Measurements from ENCODE around the gene GRAMD1B.

GRAMD1B gene

DNA sequence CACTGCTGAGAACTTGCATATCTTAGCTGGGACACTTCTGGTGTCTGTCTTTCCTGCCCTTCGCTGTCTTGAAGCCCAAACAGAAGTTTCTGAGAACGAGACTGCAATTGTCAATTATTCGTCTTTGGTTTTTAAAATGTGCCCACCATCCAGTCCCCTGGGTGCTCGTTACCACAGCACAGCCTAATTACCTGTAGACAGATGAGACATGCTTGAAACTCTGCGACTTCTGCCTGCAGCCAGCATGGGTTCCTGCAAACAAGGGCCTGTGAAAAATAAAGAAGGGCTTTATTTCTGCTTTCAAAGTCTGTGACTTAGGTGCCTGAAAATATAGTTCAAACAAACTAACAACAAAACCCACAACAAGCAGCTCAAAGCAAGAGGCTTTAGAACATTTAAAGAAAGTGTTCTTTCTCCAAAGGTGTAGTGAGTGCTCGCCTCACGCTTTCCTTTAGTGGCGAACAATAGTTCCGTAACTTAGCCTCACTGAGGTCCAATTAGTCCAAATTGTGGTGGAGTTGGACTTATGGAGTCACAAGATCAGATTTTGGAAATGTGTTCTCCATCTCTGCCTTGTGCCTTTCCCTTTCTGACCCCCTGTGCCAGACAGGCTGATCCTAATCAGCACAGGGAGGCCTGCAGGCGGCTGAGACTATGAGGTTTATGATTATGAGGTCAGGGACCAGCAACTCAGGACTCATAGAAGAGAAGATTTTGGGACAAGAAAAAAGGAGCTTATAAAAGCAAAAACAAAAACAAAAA lies 20.4 kb upstream of the GRAMD1B start:
- DNase-seq, result no peak

DNA sequence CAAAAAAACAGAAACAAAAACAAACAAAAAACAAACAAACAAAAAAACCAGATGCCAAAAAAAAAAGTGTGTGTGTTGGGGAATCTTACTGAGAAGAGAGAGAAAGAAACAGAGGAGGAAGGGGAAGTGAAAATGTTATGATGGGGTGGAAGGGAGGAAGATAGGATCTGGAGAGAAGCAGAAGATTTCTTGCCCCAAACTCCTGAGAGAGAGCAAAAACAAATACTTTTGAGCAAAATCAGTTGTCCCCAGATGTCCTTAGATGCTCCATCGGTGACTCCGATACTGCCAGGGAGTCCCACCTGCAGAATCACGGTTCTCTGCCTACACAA lies 19.9 kb upstream of the GRAMD1B start:
- DNase-seq, result no peak

DNA sequence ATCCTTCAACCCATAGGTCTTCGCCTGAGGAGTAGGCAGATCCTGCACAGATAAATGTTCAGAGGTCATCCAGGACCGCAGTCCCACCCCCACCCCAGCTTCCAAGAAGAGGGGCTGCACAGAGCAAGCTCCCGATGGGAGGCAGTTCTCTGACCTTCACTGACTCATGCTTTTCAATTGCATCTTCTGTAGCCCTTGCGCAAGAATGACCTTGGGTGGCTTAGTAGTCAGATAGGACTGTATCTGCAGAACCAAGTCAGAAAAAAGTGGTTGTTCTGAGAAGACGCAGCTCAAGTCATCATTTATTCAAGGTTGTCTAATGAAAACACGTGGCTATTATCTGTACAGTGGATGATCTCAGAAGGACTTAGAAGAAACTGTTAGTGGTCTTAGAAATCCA lies 16.4 kb upstream of the GRAMD1B start:
- no peak for DNase-seq

DNA sequence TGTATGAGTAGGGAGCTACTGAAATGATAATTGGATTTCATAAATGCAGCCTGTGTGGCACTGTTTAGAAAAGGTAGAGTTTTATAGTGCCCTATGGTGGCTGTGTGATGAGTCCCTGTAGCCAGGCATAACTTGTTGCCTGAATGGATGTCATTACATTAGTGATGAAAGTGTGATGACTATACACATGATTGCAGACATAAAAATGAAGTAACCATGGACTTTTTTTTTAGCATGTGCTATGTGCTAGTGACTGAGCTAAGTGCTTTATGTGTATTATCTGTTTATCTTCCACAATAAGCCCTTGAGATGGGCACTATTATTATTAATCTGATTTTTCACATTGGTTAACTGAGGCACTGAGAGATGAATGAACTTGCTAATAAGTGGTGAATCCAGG lies 13.5 kb upstream of the GRAMD1B start:
- DNase-seq, result no peak

DNA sequence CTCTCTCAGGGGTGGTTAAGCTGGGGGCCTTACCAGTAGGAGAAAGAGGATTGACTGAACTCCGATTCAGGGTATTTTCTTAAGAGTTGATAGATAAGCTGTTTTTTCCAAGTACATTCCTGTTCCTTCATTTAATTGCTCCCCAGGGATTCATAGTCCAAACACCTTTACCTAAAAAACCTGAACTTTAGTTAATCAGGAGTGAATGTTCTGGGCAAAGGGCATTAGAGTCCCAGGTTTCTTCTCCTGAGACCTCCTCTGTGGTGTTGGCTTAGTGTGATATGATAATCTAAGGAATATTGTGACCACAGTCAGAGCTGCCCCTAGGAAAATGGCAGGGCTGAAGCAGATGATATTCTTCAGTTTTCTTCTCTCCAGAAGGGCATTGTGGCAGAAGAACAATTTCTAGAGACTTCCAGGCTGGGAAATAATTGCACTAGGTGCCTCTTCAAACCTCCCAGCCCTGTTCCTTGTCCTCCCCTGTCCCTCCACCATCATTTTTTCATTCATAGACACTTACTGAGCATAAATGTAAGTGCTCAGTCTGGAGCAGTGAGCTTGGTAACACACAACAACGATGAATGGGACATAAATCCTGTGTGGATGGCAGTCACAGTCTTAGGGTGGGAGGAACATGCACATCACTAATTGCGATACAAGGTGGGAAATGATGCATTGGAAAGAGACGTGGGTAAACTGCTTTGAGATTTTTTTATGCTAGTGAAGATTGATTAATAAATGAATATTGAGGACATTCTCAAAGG lies 11.5 kb upstream of the GRAMD1B start:
- no peak for DNase-seq

DNA sequence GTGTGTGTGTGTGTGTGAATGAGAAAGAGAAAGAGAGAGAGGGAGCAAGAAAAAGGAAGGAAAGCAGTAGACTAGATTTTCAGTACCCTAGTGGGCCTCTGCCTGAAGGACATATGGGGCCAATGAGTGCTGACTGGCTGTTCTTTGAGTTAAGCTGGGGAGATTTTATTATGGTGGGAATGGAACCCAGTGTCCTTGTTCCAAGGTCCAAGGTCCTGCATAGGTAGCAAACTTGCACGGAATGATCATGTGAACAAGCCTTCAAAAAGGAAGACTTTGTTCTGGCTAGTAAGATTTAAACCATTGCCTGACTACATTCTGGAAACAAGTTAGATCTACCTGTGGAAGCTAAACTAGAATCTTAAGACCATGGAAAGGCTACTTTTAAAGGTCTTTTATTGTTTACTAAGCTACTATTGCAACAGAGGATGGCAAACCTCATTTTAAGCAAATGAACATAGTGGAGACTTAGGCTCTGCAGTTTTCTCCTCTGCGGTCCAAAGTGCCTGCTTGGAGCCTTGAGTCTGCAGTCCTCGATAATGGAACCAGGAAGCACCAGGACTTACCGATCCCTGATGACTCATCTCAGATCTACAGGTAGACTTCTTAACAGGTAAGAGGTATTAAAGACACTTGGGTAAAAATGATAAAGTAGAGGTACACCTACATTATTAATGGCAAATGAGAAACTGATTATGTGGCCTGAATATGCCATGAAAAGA lies 10.2 kb upstream of the GRAMD1B start:
- no peak for DNase-seq

DNA sequence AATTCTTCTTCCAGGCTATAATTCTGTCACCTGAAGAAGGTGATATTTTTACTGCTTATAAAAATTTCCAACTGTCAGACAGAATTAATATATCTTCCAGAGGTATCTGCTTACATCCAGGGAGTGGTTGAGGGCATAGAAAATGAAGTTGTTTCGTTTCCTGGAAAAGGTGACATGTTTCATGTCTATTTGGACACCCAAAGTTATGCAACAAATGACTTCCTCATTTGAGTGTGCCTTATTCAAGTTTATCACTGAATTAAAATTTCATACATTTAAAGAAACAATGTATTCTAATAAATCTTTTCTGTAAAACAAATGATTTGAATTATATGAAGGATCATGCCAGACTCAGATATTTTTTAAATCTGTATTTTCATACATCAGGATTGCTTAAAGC lies 8.5 kb upstream of the GRAMD1B start:
- no peak for DNase-seq

DNA sequence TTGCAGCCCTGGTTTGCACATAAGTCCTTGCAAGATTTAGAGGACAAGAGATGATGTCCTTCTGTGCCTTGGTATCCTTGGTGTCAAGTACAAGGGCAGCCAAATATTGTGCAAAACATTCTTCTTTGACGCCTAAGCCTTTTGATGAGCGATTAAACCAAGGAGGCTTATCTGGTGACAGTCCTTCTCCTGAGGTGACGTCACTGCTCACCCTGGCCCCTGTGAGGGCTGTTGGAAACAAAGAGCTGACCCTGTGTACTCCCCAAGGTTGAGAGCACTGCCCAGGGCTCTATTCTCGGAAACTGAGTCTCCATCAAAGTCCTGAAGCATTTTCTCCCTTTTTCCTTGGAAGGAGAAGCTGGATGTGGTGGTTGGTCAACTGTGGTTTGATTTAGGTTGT lies 4.7 kb upstream of the GRAMD1B start:
- DNase-seq, result no peak

DNA sequence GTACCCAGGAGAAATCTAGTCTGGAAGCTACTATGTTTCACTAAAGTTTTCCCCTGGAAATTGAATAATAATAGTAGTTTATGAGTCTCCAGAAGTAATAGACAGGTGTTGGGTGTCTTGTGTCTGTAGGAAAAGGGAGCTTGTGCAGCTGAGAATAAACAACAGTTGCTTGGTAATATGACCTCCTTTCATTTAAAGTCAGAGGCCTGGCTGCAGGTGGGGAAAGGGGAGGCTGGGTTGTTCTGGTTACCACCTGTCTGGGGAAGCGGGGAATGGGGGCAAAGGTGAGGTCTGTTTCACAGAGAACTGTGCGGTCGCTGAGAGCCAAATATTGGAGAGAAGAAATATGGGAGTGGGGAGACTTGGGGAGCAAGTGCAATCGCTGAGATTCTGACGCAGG lies 3.3 kb upstream of the GRAMD1B start:
- DNase-seq, result no peak

DNA sequence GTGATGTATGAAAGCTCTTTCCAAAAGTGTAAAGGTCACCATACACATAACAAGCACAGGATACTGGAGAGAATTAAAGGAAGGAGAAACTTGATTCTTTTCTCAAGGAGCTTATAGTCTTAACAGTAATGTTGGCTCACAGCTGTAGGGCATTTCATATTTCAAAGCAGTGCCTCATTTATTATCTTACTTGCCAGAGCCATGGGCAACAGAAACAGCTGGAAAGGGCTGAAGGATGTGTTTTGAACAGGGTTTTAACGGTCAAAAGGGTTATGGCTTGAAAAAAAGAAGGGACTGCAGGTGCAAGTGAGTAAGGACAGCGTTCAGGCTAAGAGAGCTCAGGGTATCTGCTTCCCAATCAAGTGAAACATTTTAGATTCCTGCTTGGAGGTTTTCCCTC lies 2.7 kb upstream of the GRAMD1B start:
- no peak for DNase-seq

DNA sequence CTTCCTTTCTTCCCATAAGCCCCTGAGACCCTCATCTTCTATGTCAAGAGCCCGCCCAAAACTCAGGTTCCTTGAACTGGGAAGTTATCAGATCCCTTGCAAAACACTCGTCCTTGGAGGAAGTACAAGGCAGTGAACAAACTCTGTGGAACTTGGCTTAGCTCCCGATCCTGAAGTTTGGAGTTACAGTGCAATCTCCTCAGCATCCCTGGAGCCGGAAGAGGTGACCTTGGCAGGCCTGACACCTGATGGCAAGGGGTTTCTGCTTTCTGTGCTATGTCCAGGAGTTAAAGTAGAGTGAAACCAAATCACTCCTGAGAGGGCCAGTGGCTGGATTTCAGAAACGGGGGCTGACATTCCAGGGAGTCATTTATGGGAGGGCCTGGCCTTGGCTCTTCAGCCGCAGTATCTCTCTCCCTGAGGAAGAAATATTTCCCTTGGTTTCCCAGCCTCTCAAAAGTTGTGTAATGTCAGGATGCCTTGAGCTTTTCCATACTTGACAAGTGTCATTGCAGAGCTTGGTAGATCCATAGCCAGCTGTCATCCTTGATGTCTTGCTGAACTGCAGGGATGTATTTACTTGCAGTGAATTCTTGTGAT lies 1.9 kb upstream of the GRAMD1B start:
- DNase-seq, result no peak

DNA sequence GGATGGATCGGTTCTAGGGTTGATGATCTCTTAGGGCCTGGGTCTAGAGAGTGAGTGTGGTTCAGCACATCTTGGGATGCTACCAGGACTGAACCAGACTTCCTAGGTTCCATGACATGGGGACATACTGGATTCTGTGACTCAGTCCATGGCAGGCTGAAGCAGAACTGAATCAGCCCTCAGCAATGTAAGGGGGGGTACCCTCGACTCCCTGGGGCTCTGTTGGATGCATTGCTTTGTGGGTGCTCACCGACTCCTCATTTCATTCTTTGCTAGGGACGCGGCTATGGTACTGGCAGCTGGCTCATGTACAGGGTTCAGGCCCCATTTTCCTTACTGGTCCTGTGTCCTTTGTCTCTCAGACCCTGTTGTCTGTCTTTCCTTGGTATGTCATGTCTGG lies 733 bp upstream of the GRAMD1B start:
- no peak for DNase-seq

DNA sequence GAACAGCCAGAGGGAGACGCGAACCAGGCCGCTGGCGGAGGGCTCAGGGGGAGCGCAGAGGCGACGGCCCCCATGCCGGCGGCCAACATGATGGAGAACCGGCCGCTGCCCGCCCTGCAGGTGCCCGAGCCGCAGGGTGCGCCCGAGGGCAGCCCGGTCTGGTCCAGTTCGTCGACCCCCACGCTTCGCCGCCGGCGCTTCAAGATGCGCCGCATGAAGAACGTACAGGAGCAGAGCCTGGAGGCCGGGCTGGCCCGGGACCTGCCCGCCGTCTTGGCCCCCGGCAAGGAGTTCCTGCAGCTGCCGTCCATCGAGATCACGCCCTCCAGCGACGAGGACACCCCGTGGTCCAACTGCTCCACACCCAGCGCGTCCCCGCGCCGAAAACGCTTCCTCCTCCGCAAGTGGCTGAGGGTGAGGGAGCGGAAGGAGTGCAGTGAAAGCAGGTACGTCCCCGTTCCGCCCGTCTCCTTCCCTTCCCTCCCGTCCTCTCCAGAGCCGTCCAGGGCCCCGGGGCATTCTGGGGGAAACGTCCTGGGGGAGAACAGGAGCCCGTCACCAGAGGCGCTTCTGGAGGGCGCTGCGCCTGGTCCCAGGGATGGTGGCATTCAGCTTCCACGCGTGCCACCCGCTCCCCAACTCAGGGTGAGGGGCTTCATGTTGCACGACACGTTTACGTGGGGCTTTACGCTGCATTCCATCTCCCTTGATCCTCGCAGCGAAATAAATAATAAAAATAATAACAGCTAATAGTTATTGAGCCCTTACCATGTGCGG lies 840 bp downstream of the GRAMD1B start:
- DNase-seq, result peak; percentile 85

DNA sequence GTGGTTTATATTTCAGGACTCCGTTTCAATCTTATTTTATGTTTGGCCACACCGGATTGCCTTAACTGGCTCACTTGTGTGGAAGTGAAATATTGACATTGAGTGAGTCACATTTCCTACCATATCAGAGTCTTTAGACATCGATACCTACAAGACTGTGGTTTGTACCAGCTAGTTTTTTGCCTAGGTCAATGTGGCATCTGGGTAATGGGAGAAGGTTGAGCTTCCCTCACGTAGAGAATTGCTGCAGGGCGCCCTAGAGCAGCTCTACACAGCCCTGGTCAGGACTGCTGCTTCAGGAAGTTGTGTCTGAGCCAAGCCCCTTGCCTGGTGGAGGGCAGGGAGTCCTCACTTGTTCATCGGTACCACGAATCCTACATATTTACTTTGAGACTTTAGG lies 1.6 kb downstream of the GRAMD1B start:
- DNase-seq, result peak; percentile 58

DNA sequence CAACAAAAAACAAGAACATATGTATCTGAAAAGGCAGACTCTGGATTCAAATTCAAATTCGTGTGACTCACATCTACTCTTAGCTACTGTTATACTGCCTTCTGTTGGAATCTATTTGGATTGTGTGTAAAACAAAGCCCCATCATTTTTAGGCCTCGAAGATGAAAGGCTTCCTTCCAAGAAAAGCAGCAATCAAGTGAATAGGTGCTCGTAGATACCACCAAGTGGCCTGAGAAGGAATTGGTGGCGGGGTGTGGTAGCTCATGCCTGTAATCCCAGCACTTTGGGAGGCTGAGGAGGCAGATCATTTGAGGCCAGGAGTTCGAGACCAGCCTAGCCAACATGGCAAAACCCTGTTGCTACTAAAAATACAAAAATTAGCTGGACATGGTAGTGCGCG lies 4.2 kb downstream of the GRAMD1B start:
- peak; percentile 67 for DNase-seq

DNA sequence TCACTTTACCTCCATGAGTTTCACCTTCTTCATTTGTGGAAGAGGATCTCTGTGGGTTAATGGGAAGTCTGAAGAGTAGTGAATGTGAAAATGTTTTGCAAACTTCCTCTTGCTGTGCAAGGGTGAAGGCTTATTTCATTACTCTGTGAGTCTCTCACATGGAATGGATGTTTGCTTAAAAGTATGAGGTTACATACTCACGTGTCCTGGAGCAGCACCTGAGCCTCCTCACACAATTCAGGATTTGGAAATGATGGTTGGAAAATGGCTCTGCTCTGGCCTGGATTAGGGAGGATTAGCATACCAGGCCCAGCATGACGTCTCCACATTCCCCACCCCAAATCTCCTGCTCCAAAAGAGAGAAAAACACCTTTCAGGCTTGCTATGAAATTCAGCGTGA lies 4.8 kb downstream of the GRAMD1B start:
- DNase-seq, result no peak

DNA sequence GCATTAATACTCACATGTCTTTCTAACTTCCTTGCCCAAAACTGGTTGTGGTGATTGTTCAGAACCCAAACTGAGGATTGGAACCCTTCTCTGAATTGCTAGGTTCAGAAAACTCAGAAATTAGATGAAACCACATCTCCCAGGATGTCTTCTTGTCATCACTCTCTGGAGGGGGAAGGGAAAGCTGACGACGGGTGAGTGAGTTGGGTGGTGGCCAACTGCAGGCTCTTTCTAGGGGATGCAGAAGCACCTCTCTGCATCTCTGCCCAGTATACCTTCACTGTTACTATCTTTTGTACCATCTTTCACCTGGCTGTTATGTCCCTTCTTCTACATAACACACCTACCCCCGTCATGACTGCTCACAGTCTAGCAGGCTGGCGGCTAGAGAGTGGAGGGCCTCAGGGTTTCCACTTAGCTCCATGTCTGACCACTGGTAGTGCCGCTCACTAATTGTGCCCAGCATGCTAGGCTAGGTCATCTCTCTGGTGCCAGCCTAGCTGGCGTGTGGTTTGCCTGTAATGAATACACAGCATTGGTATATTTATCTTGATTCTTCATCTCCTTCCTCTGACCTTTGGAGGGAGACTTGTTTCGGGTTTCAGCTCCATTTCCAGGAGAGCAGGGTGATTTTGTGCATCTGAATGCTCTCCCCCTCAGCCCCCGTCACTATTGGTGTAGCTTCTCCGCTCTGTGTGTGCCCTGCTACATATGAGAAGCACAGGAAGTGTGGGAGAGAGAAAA lies 7.3 kb downstream of the GRAMD1B start:
- peak; percentile 61 for DNase-seq

DNA sequence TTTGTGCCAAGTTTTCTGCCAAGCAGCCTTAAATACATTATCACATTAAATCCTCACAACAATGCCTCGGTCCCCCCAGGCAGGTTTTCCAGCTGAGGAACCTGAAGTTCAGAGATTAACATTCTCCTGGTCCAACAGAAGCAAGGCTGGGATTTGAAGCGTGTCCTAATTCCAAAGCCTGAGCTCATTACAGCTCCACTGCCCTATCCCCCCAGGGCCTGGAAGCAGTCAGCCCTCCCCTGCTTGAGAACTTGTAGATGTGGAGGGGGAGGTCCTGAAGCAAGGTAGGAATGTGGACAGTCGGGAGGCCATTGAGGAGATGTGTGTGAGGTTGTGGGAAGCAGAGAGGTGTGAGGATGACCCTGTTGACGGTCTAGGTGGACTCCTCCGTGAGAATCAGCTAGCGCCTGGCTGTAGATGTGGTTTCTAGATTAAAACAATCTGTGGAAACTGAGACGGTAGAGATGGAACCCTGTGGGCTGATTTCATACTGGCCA lies 8.1 kb downstream of the GRAMD1B start:
- DNase-seq, result peak; percentile 49

DNA sequence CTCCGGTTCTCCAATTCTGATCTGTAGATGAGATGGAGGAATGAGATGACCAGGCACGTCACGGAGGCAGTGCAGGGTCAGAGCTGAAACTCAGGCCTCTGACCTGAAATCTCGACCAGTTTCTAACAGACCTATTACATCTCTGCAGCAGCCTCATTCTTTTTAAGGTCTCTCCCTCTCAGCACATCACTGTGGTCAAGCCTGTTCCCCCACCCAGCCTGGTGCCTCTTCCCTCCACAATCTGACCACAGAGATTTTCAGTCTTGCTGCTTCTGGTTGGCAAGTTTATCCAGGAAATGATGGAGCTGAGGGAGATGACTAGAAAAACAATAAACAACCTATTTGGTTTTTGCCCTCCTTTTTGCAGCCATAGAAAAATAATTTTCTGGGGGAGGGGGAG lies 9.5 kb downstream of the GRAMD1B start:
- peak; percentile 80 for DNase-seq

DNA sequence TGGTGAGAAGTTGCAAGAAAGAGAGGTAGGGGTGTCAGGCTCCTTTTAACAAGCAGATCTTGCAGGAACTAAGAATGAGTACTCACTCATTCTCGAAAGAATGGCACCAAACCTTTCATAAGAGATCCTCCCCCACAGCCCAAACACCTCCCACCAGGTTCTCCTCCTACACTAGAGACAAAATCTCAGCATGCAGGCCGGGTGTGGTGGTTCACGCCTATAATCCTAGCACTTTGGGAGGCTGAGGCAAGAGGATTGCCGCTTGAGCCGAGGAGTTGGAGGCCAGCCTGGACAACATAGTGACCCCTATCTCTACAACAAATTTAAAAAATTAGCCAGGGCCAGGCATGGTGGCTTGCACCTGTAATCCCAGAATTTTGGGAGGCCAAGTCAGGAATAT lies 11.1 kb downstream of the GRAMD1B start:
- DNase-seq, result no peak

DNA sequence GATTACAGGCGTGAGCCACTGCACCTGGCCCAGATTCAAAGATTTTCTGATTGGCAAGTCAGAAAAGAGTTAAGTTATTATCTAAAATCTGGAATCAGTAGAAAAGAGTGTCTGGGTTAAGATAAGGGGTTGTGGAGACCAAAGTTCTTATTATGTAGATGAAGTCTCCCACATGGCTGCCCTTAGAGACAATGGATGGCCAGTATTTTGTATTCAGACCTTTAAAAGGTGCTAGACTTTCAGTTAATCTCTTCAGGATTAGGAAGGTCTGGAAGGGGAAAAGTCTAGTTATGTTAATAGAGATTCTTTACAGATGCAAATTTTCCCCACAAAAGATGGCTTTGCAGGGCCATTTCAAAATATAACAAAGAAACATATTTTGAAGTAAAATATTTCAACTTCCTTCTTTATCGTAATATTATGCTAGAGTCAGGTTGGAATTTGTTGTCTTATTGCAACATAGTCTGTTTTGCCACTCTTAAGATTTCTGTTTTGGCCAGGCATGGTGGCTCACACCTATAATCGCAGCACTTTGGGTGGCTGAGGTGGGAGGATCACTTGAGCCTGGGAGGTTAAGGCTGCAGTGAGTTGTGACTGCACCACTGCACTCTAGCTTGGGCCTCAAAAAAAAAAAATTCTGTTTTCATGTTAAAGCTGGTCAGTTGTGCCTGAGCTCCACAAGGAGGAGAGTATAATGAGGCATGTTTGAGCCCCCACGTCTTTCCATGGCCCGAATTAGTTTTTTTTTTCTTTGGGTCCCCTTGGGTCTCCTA lies 14.0 kb downstream of the GRAMD1B start:
- DNase-seq, result no peak
